Body of pancreas (tissue), 4 donors: ENCODE data around the gene DAB1. TPM values are rescaled to one million over a fixed set of nuclear protein-coding genes. Genes with fewer than 3 reads are reported as not detected.

ENCODE experiments used
- ATAC-seq: fragments of 150-250 bp; one replicate; pipeline ENCODE4 v1.9.1; 2016
- DNase-seq, 4 donors: peaks; one replicate each; pipeline ENCODE4 v3.0.0-alpha.2; 2019
- H3K27ac ChIP-seq, 4 donors: fragments of 200-600 bp; sonication (generic); 1 replicate in 3 of 4; 2 replicates in 1 of 4; pipeline versions ENCODE4 v1.5.1 to v1.6.1; 2016 to 2019; ENCODE audit warnings: mild to moderate bottlenecking in 1 of 4, mixed read lengths in 1 of 4, moderate library complexity in 1 of 4
- H3K27me3 ChIP-seq, 2 donors: fragments of 200-600 bp; sonication (generic); one replicate each; pipeline ENCODE4 v1.6.0; 2016; ENCODE audit warnings: mild to moderate bottlenecking in 1 of 2
- H3K36me3 ChIP-seq, 2 donors: fragments of 200-600 bp; sonication (generic); replicated peaks in 1 of 2; 2 replicates each; pipeline ENCODE4 v1.5.1; 2016; ENCODE audit warnings: low read depth in 2 of 2; ENCODE audit not compliant: insufficient read depth in 1 of 2
- H3K4me1 ChIP-seq: fragments of 200-600 bp; sonication (generic); one replicate; pipeline ENCODE4 v1.6.0; 2016
- H3K4me3 ChIP-seq, 2 donors: fragments of 200-600 bp; sonication (generic); 1 replicate in 1 of 2; 2 replicates in 1 of 2; pipeline ENCODE4 v1.5.1; 2016 to 2019
- H3K9me3 ChIP-seq, 3 donors: fragments of 200-600 bp; sonication (generic); 1 replicate in 2 of 3; 2 replicates in 1 of 3; pipeline ENCODE4 v1.5.1; 2016
- POLR2A ChIP-seq, 3 donors: fragments of 450-650 bp; IDR thresholded peaks; one replicate each; pipeline ENCODE4 v1.6.1; 2016; ENCODE audit warnings: antibody characterized with exemption in 3 of 3, mild to moderate bottlenecking in 2 of 3
- WGBS, 2 donors: methylation state at CpG; one replicate each; pipeline ENCODE4 v1.1.5; 2017; 5-methylcytosine and 5-hydroxymethylcytosine counted together
- intact Hi-C: fragments of 100-400 bp; cut with DNase I; formaldehyde crosslinking; loops from one replicate; pipeline ENCODE4 v1.15.1; 2023
- total RNA-seq, 2 donors: library from RNA; depleted of rRNA; stranded (reverse); fragments of >200 nt; gene quantifications; one replicate each; pipeline ENCODE4 v1.1.0, GENCODE V29; 2016
- TF ChIP-seq, protein P1 (sequence below), 7 experiments: fragments of 450-650 bp in 4 of 7; fragments of 200-600 bp in 3 of 7; sonication (generic) in 3 of 7; IDR thresholded peaks; one replicate each; pipeline ENCODE4 v1.5.1; 2016 to 2019; ENCODE audit warnings: antibody characterized with exemption in 7 of 7

Gene DAB1
- total RNA-seq, 2 donors from 2014 or later: under 0.01 TPM; not detected in 1

DNA sequence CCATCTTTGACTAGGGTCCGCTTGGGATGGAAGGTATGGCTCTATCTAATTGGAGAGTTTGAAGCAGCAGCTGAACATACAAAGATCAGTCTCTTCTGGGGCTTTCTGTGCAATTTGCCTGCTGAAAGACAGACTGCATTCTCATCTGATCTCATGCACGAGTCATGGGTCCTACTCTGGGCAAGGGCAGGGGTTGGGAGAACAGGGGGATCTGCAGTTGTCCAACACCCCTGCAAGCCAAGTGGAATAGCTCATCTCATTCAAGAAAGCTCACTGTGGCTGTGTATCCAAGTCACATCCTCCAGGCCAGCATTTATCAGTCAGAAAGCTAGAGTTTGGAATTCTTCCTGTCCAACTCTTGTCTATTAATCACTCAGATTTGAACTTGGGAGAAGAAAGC lies 280.9 kb downstream of the DAB1 start:
- Histone ChIP-seq H3K4me3 (no peak overlapping the region), H3K27me3 (no peaks in the 10 kb centered on the region), H3K27ac (no peak overlapping the region), H3K9me3 (no peaks in the 10 kb centered on the region), H3K36me3 (no peaks in the 10 kb centered on the region), H3K4me1 (no peaks in the 10 kb centered on the region)
- DNase-seq: no peak
- WGBS, 2 donors: 82 to 84% methylated on average over 2 of the region's 2 CpGs
- no peak for ATAC-seq
- intact Hi-C loops: no loop called here
- TF ChIP-seq, protein P1, sequence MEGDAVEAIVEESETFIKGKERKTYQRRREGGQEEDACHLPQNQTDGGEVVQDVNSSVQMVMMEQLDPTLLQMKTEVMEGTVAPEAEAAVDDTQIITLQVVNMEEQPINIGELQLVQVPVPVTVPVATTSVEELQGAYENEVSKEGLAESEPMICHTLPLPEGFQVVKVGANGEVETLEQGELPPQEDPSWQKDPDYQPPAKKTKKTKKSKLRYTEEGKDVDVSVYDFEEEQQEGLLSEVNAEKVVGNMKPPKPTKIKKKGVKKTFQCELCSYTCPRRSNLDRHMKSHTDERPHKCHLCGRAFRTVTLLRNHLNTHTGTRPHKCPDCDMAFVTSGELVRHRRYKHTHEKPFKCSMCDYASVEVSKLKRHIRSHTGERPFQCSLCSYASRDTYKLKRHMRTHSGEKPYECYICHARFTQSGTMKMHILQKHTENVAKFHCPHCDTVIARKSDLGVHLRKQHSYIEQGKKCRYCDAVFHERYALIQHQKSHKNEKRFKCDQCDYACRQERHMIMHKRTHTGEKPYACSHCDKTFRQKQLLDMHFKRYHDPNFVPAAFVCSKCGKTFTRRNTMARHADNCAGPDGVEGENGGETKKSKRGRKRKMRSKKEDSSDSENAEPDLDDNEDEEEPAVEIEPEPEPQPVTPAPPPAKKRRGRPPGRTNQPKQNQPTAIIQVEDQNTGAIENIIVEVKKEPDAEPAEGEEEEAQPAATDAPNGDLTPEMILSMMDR (IDR thresholded peaks at IDR 0.05): no peak

DNA sequence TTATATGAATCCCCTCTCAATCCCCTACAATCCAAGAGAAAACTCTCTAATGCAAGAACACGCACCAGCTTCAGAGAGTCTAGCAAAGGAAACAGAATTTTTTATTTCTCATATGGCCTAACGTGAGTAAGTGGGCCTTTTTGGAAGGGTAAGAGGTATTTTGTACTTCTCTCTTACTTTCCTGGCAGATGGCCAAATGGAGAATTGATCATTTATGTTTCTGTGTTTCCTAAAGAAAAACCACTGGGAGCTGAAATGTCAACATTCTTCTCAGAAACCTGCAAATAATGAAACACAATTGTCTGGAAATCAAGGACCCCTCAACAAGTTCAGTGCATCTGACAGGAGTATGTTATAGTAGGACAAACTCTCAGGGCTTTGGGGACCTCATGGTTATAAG lies 281.7 kb downstream of the DAB1 start:
- Histone ChIP-seq H3K9me3 (no peaks in the 10 kb centered on the region), H3K27me3 (no peaks in the 10 kb centered on the region), H3K4me1 (no peaks in the 10 kb centered on the region), H3K36me3 (no peaks in the 10 kb centered on the region), H3K4me3 (no peak overlapping the region), H3K27ac (no peak overlapping the region)
- intact Hi-C loops: no loop called here
- DNase-seq (no peak), ATAC-seq (no peak)
- 83% methylated on average over 2 of the region's 2 CpGs for WGBS, 2 donors
- TF ChIP-seq POLR2A (IDR thresholded peaks at IDR 0.05): no peak
- TF ChIP-seq, protein P1 (IDR thresholded peaks at IDR 0.05): no peak

DNA sequence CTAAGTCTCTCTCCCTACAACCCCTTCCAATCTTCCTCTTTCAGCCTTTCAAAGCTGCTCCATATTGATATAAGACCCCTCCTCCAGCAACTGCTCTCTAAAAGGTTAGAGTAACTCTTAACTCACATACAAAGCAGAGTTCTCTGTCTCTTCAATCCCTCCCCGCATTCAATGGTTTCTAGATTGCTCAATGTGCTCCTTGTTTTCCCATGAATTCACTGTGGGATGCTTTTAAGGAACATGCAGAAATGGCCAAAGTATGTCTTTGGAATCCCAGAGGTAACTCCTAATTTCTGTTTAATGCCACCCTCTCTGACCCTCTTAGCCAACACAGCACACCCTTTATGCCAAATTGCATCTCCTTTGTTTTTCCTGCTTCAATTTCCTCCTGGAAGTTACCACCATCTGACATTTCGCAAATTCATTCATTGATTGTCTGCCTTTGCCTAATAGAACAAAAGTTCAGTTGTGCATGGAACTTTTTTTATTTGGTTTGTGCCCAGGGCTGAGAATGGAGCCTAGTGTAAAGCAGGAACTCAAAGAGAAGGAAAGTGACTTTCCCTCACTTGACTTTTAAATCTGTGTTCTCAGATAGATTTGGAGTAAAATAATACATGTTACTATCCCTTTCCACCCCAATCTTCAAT lies 285.3 kb downstream of the DAB1 start:
- ATAC-seq (no peak), DNase-seq (no peak)
- H3K4me3 ChIP-seq: no peak overlapping the region
- no peaks in the 10 kb centered on the region for H3K4me1 ChIP-seq
- H3K36me3 ChIP-seq: no peaks in the 10 kb centered on the region
- TF ChIP-seq POLR2A (IDR thresholded peaks at IDR 0.05): no peak
- TF ChIP-seq, protein P1 (IDR thresholded peaks at IDR 0.05): no peak
- H3K27ac ChIP-seq: no peak overlapping the region
- H3K27me3 ChIP-seq: no peaks in the 10 kb centered on the region
- intact Hi-C loops: no loop called here
- no peaks in the 10 kb centered on the region for H3K9me3 ChIP-seq
- 59 to 69% methylated on average over 2 of the region's 2 CpGs for WGBS, 2 donors

DNA sequence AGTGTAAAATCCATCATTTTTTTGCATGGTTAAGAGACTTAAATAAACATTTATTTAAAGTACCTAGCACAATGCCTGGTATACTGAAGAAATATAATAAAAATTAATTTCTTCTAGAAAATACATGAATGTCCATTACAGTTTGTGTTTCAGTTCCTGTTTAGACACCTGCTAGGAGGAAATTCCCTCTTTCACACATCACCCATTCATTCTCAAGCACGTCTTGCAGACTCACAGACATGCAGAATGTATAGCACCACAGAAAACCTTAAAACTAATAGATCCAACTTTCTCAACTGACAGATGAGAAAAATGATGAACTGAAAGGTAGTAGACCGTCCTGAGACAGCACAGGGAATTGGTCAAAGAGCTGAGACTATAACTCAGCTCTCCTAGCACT lies 285.9 kb downstream of the DAB1 start:
- TF ChIP-seq, protein P1 (IDR thresholded peaks at IDR 0.05): no peak
- no peak for TF ChIP-seq POLR2A (IDR thresholded peaks at IDR 0.05)
- DNase-seq (no peak), ATAC-seq (no peak)
- WGBS, 2 donors: 59 to 64% methylated on average over 2 of the region's 2 CpGs
- Histone ChIP-seq H3K27me3 (no peaks in the 10 kb centered on the region), H3K27ac (no peak overlapping the region), H3K9me3 (no peaks in the 10 kb centered on the region), H3K4me3 (no peak overlapping the region), H3K4me1 (no peaks in the 10 kb centered on the region), H3K36me3 (no peaks in the 10 kb centered on the region)
- intact Hi-C loops: no loop called here

DNA sequence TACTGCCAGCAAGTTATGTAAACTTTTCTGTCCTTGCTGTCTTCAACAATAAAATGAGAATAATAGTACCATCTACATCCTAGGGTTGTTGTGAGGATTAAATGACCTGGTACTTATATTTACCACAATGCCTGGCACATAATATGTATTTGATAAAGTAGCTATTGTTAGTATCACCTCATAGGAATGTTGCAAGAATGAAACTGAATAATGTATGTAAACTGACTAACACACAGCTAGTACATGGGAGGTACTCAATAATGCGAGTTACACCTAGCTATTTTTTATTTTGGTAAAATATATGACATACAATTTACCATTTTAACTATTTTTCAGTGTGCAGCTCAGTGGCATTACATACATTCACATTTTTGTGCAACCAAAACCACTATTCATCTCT lies 289.1 kb downstream of the DAB1 start:
- no peak overlapping the region for H3K4me3 ChIP-seq
- ATAC-seq (no peak), DNase-seq (no peak)
- no peaks in the 10 kb centered on the region for H3K9me3 ChIP-seq
- H3K27me3 ChIP-seq: no peaks in the 10 kb centered on the region
- 71 to 72% methylated on average over 1 of the region's 1 CpG for WGBS, 2 donors
- no peak overlapping the region for H3K27ac ChIP-seq
- H3K4me1 ChIP-seq: no peaks in the 10 kb centered on the region
- intact Hi-C loops: no loop called here
- H3K36me3 ChIP-seq: no peaks in the 10 kb centered on the region
- no peak for TF ChIP-seq POLR2A (IDR thresholded peaks at IDR 0.05)
- TF ChIP-seq, protein P1 (IDR thresholded peaks at IDR 0.05): no peak
